ENCODE measurements around the gene ARHGEF17. TPM values are rescaled to one million over a fixed set of nuclear protein-coding genes. Genes with fewer than 3 reads are reported as not detected.

ARHGEF17 gene
- total RNA-seq, 1 experiment from 2014 or later, result 77.9 TPM

GRCh38 chr11:73401924-73402833 lies 94.1 kb downstream of the ARHGEF17 start:
- peaks cover 30% of the 10 kb centered on the region for H3K36me3 Mint-ChIP-seq (ENCODE audit: insufficient read depth, unreplicated experiment)
- Histone ChIP-seq H3K36me3 (ENCODE audit: control insufficient read depth, insufficient read depth, low read length) (no peaks in the 10 kb centered on the region), H3K9me3 (no peaks in the 10 kb centered on the region), H3K4me1 (no peaks in the 10 kb centered on the region), H3K27me3 (replicated peaks; ENCODE audit: control insufficient read depth, insufficient read depth, low read length) (no peaks in the 10 kb centered on the region), H3K4me3 (ENCODE audit: low read depth, low read length) (no peak overlapping the region)
- H3K4me1 Mint-ChIP-seq (ENCODE audit: low read depth, unreplicated experiment), result no peaks in the 10 kb centered on the region
- no peak overlapping the region for H3K27ac Mint-ChIP-seq (ENCODE audit: unreplicated experiment)
- H3K27me3 Mint-ChIP-seq (ENCODE audit: insufficient read depth, unreplicated experiment), result no peaks in the 10 kb centered on the region
- intact Hi-C loops (cut with micrococcal nuclease; ENCODE audit: unreplicated experiment), result loop anchor here (10.0 kb wide), 1 partner anchor 193 kb away; the partner anchor contains the start of gene FAM168A
- H3K9me3 Mint-ChIP-seq (ENCODE audit: unreplicated experiment), result no peaks in the 10 kb centered on the region
- no peak overlapping the region for H3K4me3 Mint-ChIP-seq (ENCODE audit: unreplicated experiment)
- no peak for TF ChIP-seq CTCF (IDR thresholded peaks at IDR 0.05; ENCODE audit: insufficient read depth in 1 of 2, low read depth in 1 of 2, low read length in 1 of 2, severe bottlenecking in 1 of 2, unreplicated experiment in 1 of 2)
- CTCF ChIA-PET, result interaction anchor here (0.6 to 2.5 kb wide), 10 partner anchors 9 to 529 kb away, joined by 3 to 13 read pairs (median 4); partner anchors contain the start of gene RELT
- no TSS peak for BruUV-seq (replicated peaks)
- no peak for DNase-seq
- POLR2A ChIA-PET, result no interaction called here

- no TSS peak for BruUV-seq (replicated peaks)
- no peaks in the 10 kb centered on the region for H3K4me1 ChIP-seq
- H3K9me3 ChIP-seq, result no peaks in the 10 kb centered on the region
- CTCF ChIA-PET, result interaction anchor here (0.5 to 2.5 kb wide), 12 partner anchors 9 to 529 kb away, joined by 3 to 13 read pairs (median 4); partner anchors contain the start of gene RELT
- Mint-ChIP-seq H3K27ac (ENCODE audit: unreplicated experiment) (no peak overlapping the region), H3K9me3 (ENCODE audit: unreplicated experiment) (no peaks in the 10 kb centered on the region), H3K36me3 (ENCODE audit: insufficient read depth, unreplicated experiment) (peaks cover 35% of the 10 kb centered on the region), H3K4me3 (ENCODE audit: unreplicated experiment) (no peak overlapping the region), H3K27me3 (ENCODE audit: insufficient read depth, unreplicated experiment) (no peaks in the 10 kb centered on the region), H3K4me1 (ENCODE audit: low read depth, unreplicated experiment) (no peaks in the 10 kb centered on the region)
- peak; percentile 53 to 57 for DNase-seq
- TF ChIP-seq CTCF (IDR thresholded peaks at IDR 0.05; ENCODE audit: insufficient read depth in 1 of 2, low read depth in 1 of 2, low read length in 1 of 2, severe bottlenecking in 1 of 2, unreplicated experiment in 1 of 2), result peak in 1 of 2 experiments; percentile 51
- no peaks in the 10 kb centered on the region for H3K27me3 ChIP-seq (replicated peaks; ENCODE audit: control insufficient read depth, insufficient read depth, low read length)
- intact Hi-C loops (cut with micrococcal nuclease; ENCODE audit: unreplicated experiment), result loop anchor here (10.0 kb wide), 1 partner anchor 192 kb away; the partner anchor contains the start of gene FAM168A
- POLR2A ChIA-PET, result no interaction called here
- no peak overlapping the region for H3K4me3 ChIP-seq (ENCODE audit: low read depth, low read length)
- no peaks in the 10 kb centered on the region; the same call in 1 of the 2 replicates for H3K36me3 ChIP-seq (ENCODE audit: control insufficient read depth, insufficient read depth, low read length)
Observed at GRCh38 chr11:73402834-73403185, 94.7 kb downstream of the ARHGEF17 start.

- BruUV-seq (replicated peaks), result no TSS peak
- CTCF ChIA-PET, result interaction anchor here (0.6 to 2.5 kb wide), 6 partner anchors 10 to 528 kb away, joined by 3 to 13 read pairs (median 4); partner anchors contain the start of gene RELT
Observed at GRCh38 chr11:73403541-73403940, 95.5 kb downstream of the ARHGEF17 start.

More at GRCh38 chr11:73403541-73403940, 95.5 kb downstream of the ARHGEF17 start:
- Mint-ChIP-seq H3K4me3 (ENCODE audit: unreplicated experiment) (no peak overlapping the region), H3K27me3 (ENCODE audit: insufficient read depth, unreplicated experiment) (no peaks in the 10 kb centered on the region), H3K9me3 (ENCODE audit: unreplicated experiment) (no peaks in the 10 kb centered on the region), H3K36me3 (ENCODE audit: insufficient read depth, unreplicated experiment) (peaks cover 32% of the 10 kb centered on the region), H3K27ac (ENCODE audit: unreplicated experiment) (no peak overlapping the region), H3K4me1 (ENCODE audit: low read depth, unreplicated experiment) (no peaks in the 10 kb centered on the region)
- no peaks in the 10 kb centered on the region for H3K27me3 ChIP-seq (replicated peaks; ENCODE audit: control insufficient read depth, insufficient read depth, low read length)
- no peak for DNase-seq
- no peaks in the 10 kb centered on the region for H3K9me3 ChIP-seq
- no peaks in the 10 kb centered on the region for H3K4me1 ChIP-seq
- no peak for TF ChIP-seq CTCF (IDR thresholded peaks at IDR 0.05; ENCODE audit: insufficient read depth in 1 of 2, low read depth in 1 of 2, low read length in 1 of 2, severe bottlenecking in 1 of 2, unreplicated experiment in 1 of 2)
- H3K36me3 ChIP-seq (ENCODE audit: control insufficient read depth, insufficient read depth, low read length), result no peaks in the 10 kb centered on the region; the same call in 1 of the 2 replicates
- no peak overlapping the region for H3K4me3 ChIP-seq (ENCODE audit: low read depth, low read length)
- intact Hi-C loops (cut with micrococcal nuclease; ENCODE audit: unreplicated experiment), result loop anchor here (10.0 kb wide), 1 partner anchor 191 kb away; the partner anchor contains the start of gene FAM168A
- POLR2A ChIA-PET, result no interaction called here

Measured in Caco-2 (cell line).